ENCODE measurements around the gene ELMOD2.

The ELMOD2 gene, protein sequence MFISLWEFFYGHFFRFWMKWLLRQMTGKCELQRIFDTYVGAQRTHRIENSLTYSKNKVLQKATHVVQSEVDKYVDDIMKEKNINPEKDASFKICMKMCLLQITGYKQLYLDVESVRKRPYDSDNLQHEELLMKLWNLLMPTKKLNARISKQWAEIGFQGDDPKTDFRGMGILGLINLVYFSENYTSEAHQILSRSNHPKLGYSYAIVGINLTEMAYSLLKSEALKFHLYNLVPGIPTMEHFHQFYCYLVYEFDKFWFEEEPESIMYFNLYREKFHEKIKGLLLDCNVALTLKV

DNA sequence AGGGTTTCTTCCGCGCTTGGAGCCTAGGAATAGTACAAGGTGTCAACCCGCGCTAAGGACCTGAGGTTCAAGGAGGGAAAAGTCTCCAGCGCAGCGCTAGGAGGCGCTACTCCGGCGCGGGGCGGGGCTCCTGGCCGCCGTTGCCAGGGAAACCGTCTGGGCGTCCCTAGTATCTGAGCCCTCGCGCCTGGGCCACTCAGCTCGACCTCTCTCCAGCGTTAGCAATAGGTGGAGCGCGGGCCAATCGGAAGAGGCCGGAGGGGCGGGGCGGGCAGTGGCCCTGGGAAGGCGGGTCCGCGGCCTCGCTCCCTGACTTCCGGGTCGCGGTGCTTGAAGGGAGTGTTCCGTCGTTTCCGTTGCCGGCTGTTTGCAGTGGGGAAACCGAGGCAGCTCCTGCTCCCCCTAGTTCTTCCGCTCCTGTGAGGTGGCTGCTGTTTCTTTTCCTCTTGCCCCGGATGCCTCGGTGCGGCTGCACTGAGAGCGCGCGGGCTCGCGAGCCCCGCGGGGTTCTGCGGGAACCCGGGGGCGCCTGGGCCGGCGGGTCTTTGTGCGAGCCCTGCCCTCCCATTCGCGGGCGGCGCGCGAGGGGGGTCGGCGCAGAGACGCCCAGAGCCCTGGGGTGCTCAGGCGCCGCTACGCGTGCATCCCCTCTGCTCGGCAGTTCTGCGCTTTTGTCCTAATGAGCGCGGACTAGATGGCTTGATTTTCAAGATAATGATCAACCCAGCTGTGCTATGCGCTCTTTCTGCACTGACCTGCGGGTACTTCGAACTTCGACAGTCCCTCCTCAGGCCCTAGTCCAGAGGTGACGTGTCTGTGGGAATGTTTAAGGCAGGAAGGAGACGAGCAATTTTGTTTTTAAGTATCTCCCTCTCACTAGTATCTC is at the start of gene ELMOD2:
Gene ELMOD2, plus strand, starts transcription at position 312 of the 886 bp plus-strand sequence. CDS start 1,261 bp downstream, outside the sequence.
- peak; percentile 99 for DNase-seq (ENCODE audit: extremely low spot score)
- ChIA-PET POLR2A (interaction anchor here (0.7 kb wide), 1 partner anchor 143 kb away, joined by 3 read pairs; no protein-coding TSS in a partner anchor), CTCF (interaction anchor here (0.7 to 2.8 kb wide), 19 partner anchors 9 to 330 kb away, joined by 3 to 16 read pairs (median 4); no protein-coding TSS in a partner anchor)
- TF ChIP-seq, protein P1, sequence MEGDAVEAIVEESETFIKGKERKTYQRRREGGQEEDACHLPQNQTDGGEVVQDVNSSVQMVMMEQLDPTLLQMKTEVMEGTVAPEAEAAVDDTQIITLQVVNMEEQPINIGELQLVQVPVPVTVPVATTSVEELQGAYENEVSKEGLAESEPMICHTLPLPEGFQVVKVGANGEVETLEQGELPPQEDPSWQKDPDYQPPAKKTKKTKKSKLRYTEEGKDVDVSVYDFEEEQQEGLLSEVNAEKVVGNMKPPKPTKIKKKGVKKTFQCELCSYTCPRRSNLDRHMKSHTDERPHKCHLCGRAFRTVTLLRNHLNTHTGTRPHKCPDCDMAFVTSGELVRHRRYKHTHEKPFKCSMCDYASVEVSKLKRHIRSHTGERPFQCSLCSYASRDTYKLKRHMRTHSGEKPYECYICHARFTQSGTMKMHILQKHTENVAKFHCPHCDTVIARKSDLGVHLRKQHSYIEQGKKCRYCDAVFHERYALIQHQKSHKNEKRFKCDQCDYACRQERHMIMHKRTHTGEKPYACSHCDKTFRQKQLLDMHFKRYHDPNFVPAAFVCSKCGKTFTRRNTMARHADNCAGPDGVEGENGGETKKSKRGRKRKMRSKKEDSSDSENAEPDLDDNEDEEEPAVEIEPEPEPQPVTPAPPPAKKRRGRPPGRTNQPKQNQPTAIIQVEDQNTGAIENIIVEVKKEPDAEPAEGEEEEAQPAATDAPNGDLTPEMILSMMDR (IDR thresholded peaks at IDR 0.05; ENCODE audit: control extremely low read depth, extremely low read depth, low read depth, missing control alignments): peak; percentile 95

DNA sequence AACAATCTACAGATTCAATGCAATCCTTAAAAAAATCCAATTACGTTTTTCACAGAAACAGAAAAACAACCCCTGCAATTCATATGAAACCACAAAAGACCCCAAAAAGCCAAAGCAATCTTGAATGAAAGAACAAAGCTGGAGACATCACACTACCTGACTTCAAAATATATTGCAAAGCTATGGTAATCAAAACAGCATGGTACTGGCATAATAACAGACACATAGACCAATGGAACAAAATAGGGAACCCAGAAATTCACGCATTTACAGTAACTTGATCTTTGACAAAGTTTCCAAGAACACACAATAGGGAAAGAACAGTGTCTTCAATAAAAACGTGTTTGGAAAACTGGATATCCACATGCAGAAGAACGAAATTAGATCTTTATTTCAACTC is 40.5 kb upstream of the ELMOD2 start:
- TF ChIP-seq, protein P1 (IDR thresholded peaks at IDR 0.05; ENCODE audit: control extremely low read depth, extremely low read depth, low read depth, missing control alignments): no peak
- ChIA-PET CTCF (no interaction called here), POLR2A (no interaction called here)

DNA sequence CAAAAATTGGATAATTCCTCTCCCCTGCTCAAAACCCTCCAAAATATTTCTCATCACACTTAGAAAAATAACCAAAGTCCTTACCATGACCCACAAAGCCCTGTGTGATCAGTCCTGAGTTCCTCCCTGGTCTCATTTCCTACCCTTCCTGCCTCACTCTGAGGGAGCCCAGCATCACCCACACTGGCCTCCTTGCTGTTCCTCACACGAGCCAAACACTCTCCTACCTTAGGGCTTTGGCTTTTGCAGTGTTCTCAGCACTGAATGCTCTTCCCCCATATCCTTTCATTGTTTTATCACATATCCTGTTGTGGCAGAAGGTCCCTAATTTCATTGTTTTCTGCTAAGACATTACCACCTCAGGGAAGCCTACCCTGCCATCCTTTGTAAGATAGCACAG is 38.0 kb upstream of the ELMOD2 start:
- POLR2A ChIA-PET: no interaction called here
- CTCF ChIA-PET: no interaction called here
- DNase-seq (ENCODE audit: extremely low spot score): no peak
- TF ChIP-seq, protein P1 (IDR thresholded peaks at IDR 0.05; ENCODE audit: control extremely low read depth, extremely low read depth, low read depth, missing control alignments): no peak

More for the DNA sequence above, 40.5 kb upstream of the ELMOD2 start:
- DNase-seq (ENCODE audit: extremely low spot score): no peak

DNA sequence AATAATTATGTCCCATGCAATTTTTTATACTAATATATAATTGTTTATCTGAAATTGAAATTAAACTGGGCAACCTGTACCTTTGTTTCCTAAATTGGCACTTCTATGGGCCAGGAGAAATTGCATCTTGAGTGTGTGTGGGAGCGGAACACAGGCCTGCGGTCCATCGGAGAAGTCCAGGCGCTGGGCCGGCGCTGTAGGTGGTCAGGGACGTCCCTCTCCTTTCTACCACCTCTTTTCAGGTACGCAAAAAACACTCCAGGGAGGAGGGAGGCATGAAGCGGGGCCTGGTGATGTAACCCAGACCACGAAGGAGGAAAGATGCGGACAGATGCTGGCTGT is 26.6 kb upstream of the ELMOD2 start:
- POLR2A ChIA-PET: no interaction called here

DNA sequence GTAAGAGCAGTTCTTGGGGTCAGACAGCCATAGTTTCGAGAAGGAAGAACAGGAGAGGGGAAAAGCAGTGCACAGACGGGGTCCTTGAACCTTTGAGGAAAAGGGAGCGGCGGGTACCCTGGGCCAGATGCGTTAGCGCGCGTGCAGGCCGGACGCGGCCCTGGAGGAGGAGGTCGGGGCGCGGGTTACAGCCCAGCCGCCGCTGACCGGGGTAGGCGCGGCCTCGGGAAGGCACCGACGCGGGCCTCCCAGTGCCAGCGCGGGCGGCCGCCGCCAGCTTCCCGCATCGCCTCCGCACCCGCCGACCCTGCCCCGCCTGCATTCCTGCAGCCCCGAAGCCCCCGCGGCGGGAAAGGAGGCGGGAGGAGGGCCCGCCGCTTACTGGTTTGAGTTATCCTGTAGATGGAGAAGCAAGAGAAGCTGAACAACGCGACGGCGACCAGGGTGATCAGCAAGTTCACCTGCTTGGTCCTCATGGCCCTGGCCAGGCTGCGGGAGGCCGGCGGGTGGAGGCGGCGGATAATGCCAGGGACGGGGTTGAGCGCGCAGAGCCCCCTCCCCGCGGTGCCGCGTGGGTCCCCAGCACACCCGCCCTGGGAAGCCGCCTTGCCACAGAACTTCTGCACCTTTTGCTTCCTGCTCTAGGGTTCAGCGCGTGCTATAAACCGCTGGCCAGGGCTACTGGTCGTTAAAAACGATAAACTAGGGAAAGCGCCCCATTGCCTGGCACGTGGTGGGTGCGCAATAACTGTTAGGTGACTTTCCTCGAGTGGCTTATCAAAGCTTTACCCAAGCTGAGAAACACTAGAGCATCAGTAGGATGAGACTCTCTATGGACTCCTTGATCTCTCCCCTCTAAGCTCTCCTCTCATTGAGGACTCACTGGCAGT is 26.0 kb upstream of the ELMOD2 start, which contains the start of gene MGAT4D:
Gene MGAT4D, minus strand, starts transcription at position 547 of the 890 bp plus-strand sequence. Its CDS starts 71 bp downstream, at position 476.
- TF ChIP-seq, protein P1 (IDR thresholded peaks at IDR 0.05; ENCODE audit: control extremely low read depth, extremely low read depth, low read depth, missing control alignments): no peak
- ChIA-PET POLR2A (no interaction called here), CTCF (interaction anchor here (1.1 kb wide), 2 partner anchors 9 to 19 kb away, joined by 3 to 4 read pairs; no protein-coding TSS in a partner anchor)
- no peak for DNase-seq (ENCODE audit: extremely low spot score)

More for the DNA sequence above, 26.6 kb upstream of the ELMOD2 start:
- TF ChIP-seq, protein P1 (IDR thresholded peaks at IDR 0.05; ENCODE audit: control extremely low read depth, extremely low read depth, low read depth, missing control alignments): no peak
- no peak for DNase-seq (ENCODE audit: extremely low spot score)
- CTCF ChIA-PET: no interaction called here

Measured in GM10248 (cell line).